ENCODE data around the gene EML6. TPM values are rescaled to one million over a fixed set of nuclear protein-coding genes. Genes with fewer than 3 reads are reported as not detected.
A peak's percentile ranks its signal among the peaks of the same experiment; 100 is the strongest.

EML6 gene
- total RNA-seq, 2 experiments from 2014 or later = 0.78 to 1.3 TPM

DNA sequence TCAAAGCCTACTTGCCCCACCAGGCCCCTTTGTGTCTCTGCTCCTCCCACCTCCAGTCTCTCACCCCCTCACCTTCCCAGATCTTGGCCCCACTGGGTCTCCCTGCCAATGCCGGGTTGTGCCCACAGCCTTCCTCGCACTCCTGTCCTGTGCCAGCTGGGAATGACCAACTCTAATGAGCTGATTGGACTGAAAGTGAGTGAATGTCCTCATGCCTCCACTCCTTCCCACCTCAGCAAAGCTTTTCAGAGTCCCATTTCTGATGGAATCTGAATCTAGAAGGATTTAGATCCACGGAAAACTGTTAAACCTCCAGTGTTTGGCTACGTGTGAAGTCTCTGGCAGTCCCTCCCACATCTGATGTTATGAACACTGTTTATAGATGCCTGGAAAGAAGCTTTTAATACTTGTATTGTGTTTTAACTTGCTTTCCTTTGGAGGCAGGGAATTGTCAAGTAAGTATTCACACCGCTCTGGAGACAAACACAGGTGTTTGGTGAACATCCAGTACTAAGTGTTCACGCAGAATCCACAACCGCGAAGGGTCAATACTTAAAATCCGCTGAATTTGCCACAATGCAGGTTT lies 222.9 kb downstream of the EML6 start:
- DNase-seq (no peak), ATAC-seq (no peak)
- POLR2A ChIA-PET = no interaction called here
- no peaks in the 10 kb centered on the region for H3K36me3 Mint-ChIP-seq (ENCODE audit: low read depth)
- no peak overlapping the region for H3K4me3 Mint-ChIP-seq
- no peaks in the 10 kb centered on the region for H3K27me3 Mint-ChIP-seq (ENCODE audit: low read depth)
- H3K9me3 Mint-ChIP-seq (ENCODE audit: insufficient read depth) = no peaks in the 10 kb centered on the region
- H3K4me1 Mint-ChIP-seq (ENCODE audit: low read depth) = peaks cover 3% of the 10 kb centered on the region
- CTCF ChIA-PET = no interaction called here
- H3K27ac Mint-ChIP-seq = no peak overlapping the region

DNA sequence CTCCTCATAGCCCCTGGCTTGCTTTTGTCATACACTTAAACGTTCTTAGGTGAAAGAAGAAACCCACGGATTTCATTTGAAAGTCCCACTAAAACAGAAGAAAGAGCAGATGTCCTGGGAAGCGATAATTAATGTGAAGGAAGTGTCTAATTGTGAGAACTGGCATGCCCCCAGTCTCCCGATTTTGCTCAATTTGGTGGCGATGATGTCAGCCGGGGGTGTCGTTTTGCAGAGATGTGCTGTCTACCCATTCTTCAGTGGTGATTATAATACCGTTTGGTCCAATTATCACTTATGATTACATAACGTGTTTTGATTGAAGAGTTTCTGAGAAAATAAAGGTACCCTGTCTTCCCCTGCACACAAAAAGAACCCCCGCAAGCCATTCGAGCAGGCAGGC lies 223.7 kb downstream of the EML6 start:
- Mint-ChIP-seq H3K27me3 (ENCODE audit: low read depth) (no peaks in the 10 kb centered on the region), H3K9me3 (ENCODE audit: insufficient read depth) (no peaks in the 10 kb centered on the region), H3K27ac (no peak overlapping the region), H3K4me3 (no peak overlapping the region), H3K36me3 (ENCODE audit: low read depth) (no peaks in the 10 kb centered on the region), H3K4me1 (ENCODE audit: low read depth) (peaks cover 5% of the 10 kb centered on the region)
- CTCF ChIA-PET = no interaction called here
- no peak for ATAC-seq
- POLR2A ChIA-PET = no interaction called here
- no peak for DNase-seq

DNA sequence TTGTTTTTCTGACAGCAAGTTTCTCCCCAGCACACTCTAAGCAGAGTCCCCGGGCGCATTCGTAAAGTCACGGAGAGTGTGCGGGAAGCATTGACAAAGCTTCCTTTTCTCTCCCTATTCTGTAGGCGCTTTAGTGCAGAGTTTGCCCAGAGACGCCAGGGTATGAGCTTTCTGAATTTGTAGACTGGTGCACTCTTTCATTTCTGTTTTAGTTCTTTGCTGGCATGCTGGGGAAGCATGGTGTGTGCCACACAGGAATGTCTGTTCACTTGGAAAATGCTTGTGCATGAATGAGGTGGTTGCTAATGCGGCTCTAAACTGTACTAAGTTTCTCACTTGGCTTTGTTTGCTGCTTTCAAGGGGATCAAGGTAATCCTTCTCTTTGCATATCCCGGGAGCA lies 224.2 kb downstream of the EML6 start:
- ChIA-PET CTCF (no interaction called here), POLR2A (no interaction called here)
- Mint-ChIP-seq H3K9me3 (ENCODE audit: insufficient read depth) (no peaks in the 10 kb centered on the region), H3K27me3 (ENCODE audit: low read depth) (no peaks in the 10 kb centered on the region), H3K4me1 (ENCODE audit: low read depth) (peaks cover 5% of the 10 kb centered on the region), H3K36me3 (ENCODE audit: low read depth) (no peaks in the 10 kb centered on the region), H3K4me3 (no peak overlapping the region), H3K27ac (no peak overlapping the region)
- DNase-seq (no peak), ATAC-seq (no peak)

DNA sequence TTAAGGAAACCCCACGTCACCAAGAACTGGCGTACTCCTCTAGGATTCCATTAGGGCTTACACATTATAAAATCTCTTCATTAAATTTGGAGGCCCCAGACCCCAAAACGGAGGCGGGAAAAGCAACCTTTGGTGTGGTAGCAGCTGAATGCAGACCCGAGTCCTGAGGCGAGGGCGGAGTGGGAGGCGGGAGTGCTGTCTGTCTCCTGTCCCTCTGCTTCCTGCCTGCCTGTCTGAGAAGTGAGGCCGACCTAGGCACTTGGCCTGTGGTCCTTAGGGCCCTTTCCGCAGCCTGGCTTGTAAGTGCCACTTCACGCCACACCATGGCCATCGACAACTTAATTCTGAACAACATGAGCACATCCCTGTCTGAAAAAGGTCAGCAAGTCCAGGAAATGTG lies 224.7 kb downstream of the EML6 start:
- Mint-ChIP-seq H3K4me1 (ENCODE audit: low read depth) (peaks cover 5% of the 10 kb centered on the region), H3K27ac (no peak overlapping the region), H3K4me3 (no peak overlapping the region), H3K36me3 (ENCODE audit: low read depth) (no peaks in the 10 kb centered on the region), H3K9me3 (ENCODE audit: insufficient read depth) (no peaks in the 10 kb centered on the region), H3K27me3 (ENCODE audit: low read depth) (no peaks in the 10 kb centered on the region)
- DNase-seq (no peak), ATAC-seq (no peak)
- POLR2A ChIA-PET = no interaction called here
- CTCF ChIA-PET = no interaction called here

- DNase-seq (no peak), ATAC-seq (no peak)
- ChIA-PET POLR2A (no interaction called here), CTCF (no interaction called here)
- no peak overlapping the region for H3K4me3 Mint-ChIP-seq
- H3K9me3 Mint-ChIP-seq (ENCODE audit: insufficient read depth) = no peaks in the 10 kb centered on the region
- H3K4me1 Mint-ChIP-seq (ENCODE audit: low read depth) = peaks cover 5% of the 10 kb centered on the region
- H3K36me3 Mint-ChIP-seq (ENCODE audit: low read depth) = no peaks in the 10 kb centered on the region
- no peak overlapping the region for H3K27ac Mint-ChIP-seq
- H3K27me3 Mint-ChIP-seq (ENCODE audit: low read depth) = no peaks in the 10 kb centered on the region
These were observed 226.0 kb downstream of the EML6 start for GRCh38 chr2:54949431-54949830.

GRCh38 chr2:54950811-54951210 lies 227.3 kb downstream of the EML6 start:
- ATAC-seq = no peak
- ChIA-PET CTCF (no interaction called here), POLR2A (no interaction called here)
- no peak overlapping the region for H3K4me3 Mint-ChIP-seq
- H3K27me3 Mint-ChIP-seq (ENCODE audit: low read depth) = no peaks in the 10 kb centered on the region
- peaks cover 2% of the 10 kb centered on the region for H3K4me1 Mint-ChIP-seq (ENCODE audit: low read depth)
- DNase-seq = no peak
- H3K27ac Mint-ChIP-seq = no peak overlapping the region
- H3K9me3 Mint-ChIP-seq (ENCODE audit: insufficient read depth) = no peaks in the 10 kb centered on the region
- no peaks in the 10 kb centered on the region for H3K36me3 Mint-ChIP-seq (ENCODE audit: low read depth)

DNA sequence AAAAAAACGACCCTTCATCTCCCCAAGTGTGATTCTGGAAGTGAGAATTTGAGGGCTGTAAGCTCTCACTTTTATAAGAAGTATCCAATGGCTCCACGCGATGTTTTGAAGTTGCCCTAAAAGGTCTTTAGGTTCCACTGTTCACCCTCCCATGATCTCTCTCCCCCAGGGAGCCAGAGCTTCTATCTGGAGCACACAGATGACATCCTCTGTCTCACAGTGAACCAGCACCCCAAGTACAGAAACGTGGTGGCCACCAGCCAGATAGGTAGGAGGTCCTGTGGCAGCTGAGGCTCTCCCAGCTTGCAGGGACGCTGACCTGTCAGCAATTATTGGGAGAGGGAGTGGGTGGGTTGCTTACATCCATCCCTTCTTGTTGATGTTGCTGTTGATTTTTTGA lies 229.0 kb downstream of the EML6 start:
- no peaks in the 10 kb centered on the region for H3K27me3 Mint-ChIP-seq (ENCODE audit: low read depth)
- H3K36me3 Mint-ChIP-seq (ENCODE audit: low read depth) = no peaks in the 10 kb centered on the region
- H3K27ac Mint-ChIP-seq = no peak overlapping the region
- peaks cover 2% of the 10 kb centered on the region for H3K4me1 Mint-ChIP-seq (ENCODE audit: low read depth)
- no peaks in the 10 kb centered on the region for H3K9me3 Mint-ChIP-seq (ENCODE audit: insufficient read depth)
- ChIA-PET POLR2A (no interaction called here), CTCF (no interaction called here)
- no peak for ATAC-seq
- no peak for DNase-seq
- H3K4me3 Mint-ChIP-seq = no peak overlapping the region

DNA sequence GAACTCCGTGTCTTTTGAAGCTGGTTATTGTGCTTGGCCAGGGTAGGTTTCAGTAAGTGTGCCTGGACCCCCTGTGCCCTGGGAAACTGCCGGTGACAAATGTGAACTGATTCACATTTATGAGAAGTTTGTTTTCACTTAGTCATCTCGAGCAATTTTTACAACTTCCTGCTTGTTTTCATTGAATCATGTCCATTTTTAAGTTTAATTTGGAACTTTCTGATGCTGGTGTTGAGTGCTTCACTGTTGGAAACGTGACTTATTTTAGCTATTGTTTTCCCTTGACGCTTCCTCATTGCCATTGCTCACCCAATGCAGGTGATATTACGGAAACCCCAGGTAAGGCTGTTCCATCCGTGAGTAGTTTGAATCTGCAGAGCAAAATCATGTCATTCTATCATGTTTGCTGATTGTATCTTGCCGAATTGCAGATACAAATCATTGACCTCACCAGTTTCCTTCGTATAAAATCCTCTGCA lies 229.6 kb downstream of the EML6 start:
- ChIA-PET CTCF (no interaction called here), POLR2A (no interaction called here)
- H3K4me1 Mint-ChIP-seq (ENCODE audit: low read depth) = peaks cover 2% of the 10 kb centered on the region
- H3K36me3 Mint-ChIP-seq (ENCODE audit: low read depth) = no peaks in the 10 kb centered on the region
- no peak overlapping the region for H3K27ac Mint-ChIP-seq
- no peaks in the 10 kb centered on the region for H3K9me3 Mint-ChIP-seq (ENCODE audit: insufficient read depth)
- ATAC-seq (no peak), DNase-seq (no peak)
- H3K27me3 Mint-ChIP-seq (ENCODE audit: low read depth) = no peaks in the 10 kb centered on the region
- no peak overlapping the region for H3K4me3 Mint-ChIP-seq

GRCh38 chr2:54954158-54954557 lies 230.7 kb downstream of the EML6 start:
- Mint-ChIP-seq H3K27me3 (ENCODE audit: low read depth) (no peaks in the 10 kb centered on the region), H3K27ac (no peak overlapping the region), H3K36me3 (ENCODE audit: low read depth) (no peaks in the 10 kb centered on the region), H3K9me3 (ENCODE audit: insufficient read depth) (no peaks in the 10 kb centered on the region), H3K4me1 (ENCODE audit: low read depth) (peaks cover 2% of the 10 kb centered on the region), H3K4me3 (no peak overlapping the region)
- ChIA-PET POLR2A (no interaction called here), CTCF (no interaction called here)
- ATAC-seq = no peak
- peak; percentile 12 for DNase-seq

GRCh38 chr2:54954705-54955357 lies 231.4 kb downstream of the EML6 start:
- ATAC-seq (no peak), DNase-seq (no peak)
- Mint-ChIP-seq H3K4me3 (no peak overlapping the region), H3K36me3 (ENCODE audit: low read depth) (no peaks in the 10 kb centered on the region), H3K27ac (no peak overlapping the region), H3K27me3 (ENCODE audit: low read depth) (no peaks in the 10 kb centered on the region), H3K9me3 (ENCODE audit: insufficient read depth) (no peaks in the 10 kb centered on the region), H3K4me1 (ENCODE audit: low read depth) (peaks cover 2% of the 10 kb centered on the region)
- CTCF ChIA-PET = interaction anchor here (1.6 kb wide), 1 partner anchor 116 kb away, joined by 5 read pairs; no protein-coding TSS in a partner anchor
- POLR2A ChIA-PET = no interaction called here

GRCh38 chr2:54955358-54956110 lies 232.1 kb downstream of the EML6 start:
- DNase-seq = no peak
- no peaks in the 10 kb centered on the region for H3K9me3 Mint-ChIP-seq (ENCODE audit: insufficient read depth)
- H3K4me1 Mint-ChIP-seq (ENCODE audit: low read depth) = peaks cover 2% of the 10 kb centered on the region
- ChIA-PET CTCF (interaction anchor here (1.6 kb wide), 1 partner anchor 117 kb away, joined by 5 read pairs; no protein-coding TSS in a partner anchor), POLR2A (no interaction called here)
- H3K4me3 Mint-ChIP-seq = no peak overlapping the region
- H3K27ac Mint-ChIP-seq = no peak overlapping the region
- H3K27me3 Mint-ChIP-seq (ENCODE audit: low read depth) = no peaks in the 10 kb centered on the region
- H3K36me3 Mint-ChIP-seq (ENCODE audit: low read depth) = no peaks in the 10 kb centered on the region
- ATAC-seq = no peak

GRCh38 chr2:54956111-54956627 lies 232.7 kb downstream of the EML6 start:
- H3K4me3 Mint-ChIP-seq = no peak overlapping the region
- H3K27me3 Mint-ChIP-seq (ENCODE audit: low read depth) = no peaks in the 10 kb centered on the region
- no peak for ATAC-seq
- H3K9me3 Mint-ChIP-seq (ENCODE audit: insufficient read depth) = no peaks in the 10 kb centered on the region
- POLR2A ChIA-PET = no interaction called here
- H3K36me3 Mint-ChIP-seq (ENCODE audit: low read depth) = no peaks in the 10 kb centered on the region
- H3K4me1 Mint-ChIP-seq (ENCODE audit: low read depth) = peaks cover 2% of the 10 kb centered on the region
- CTCF ChIA-PET = interaction anchor here (1.6 kb wide), 1 partner anchor 118 kb away, joined by 5 read pairs; no protein-coding TSS in a partner anchor
- no peak for DNase-seq
- H3K27ac Mint-ChIP-seq = no peak overlapping the region

Data from activated CD8-positive, alpha-beta T cell treated with anti-CD3 and anti-CD28 coated beads, Interleukin-2, amount 10 ng/mL, durations not matched to agents 7 days and 5 days (primary cell).